KMS-11 (cell line): ENCODE measurements around the gene UBE2B.
A peak's percentile ranks its signal among the peaks of the same experiment; 100 is the strongest.

Experiments
- H2AFZ ChIP-seq: fragments of 200-600 bp; sonication (generic); 2 replicates; pipeline ENCODE4 v1.6.1; 2016; ENCODE audit warnings: antibody characterized with exemption, mixed run types, low read depth
- H3K27ac ChIP-seq: fragments of 200-600 bp; sonication (generic); 2 replicates; pipeline ENCODE4 v1.6.1; 2016; ENCODE audit warnings: mild to moderate bottlenecking, mixed run types
- H3K27me3 ChIP-seq: fragments of 200-600 bp; sonication (generic); 2 replicates; pipeline ENCODE4 v1.6.1; 2017; ENCODE audit warnings: mild to moderate bottlenecking, low read depth, mixed run types, moderate library complexity; ENCODE audit not compliant: insufficient read depth
- H3K36me3 ChIP-seq: fragments of 200-600 bp; sonication (generic); 2 replicates; pipeline ENCODE4 v1.6.1; 2017; ENCODE audit warnings: mild to moderate bottlenecking, mixed run types; ENCODE audit not compliant: insufficient read depth
- H3K4me1 ChIP-seq: fragments of 200-600 bp; sonication (generic); 2 replicates; pipeline ENCODE4 v1.6.1; 2016; ENCODE audit warnings: mild to moderate bottlenecking, low read depth, mixed run types; ENCODE audit not compliant: poor library complexity, severe bottlenecking
- H3K4me2 ChIP-seq: fragments of 200-600 bp; sonication (generic); 2 replicates; pipeline ENCODE4 v1.7.0; 2016; ENCODE audit warnings: mild to moderate bottlenecking, mixed run types
- H3K4me3 ChIP-seq: fragments of 200-600 bp; sonication (generic); IDR thresholded peaks from 2 replicates; pipeline ENCODE4 v1.6.1; 2017; ENCODE audit warnings: low read depth, low read length, mixed read lengths; ENCODE audit not compliant: insufficient read depth
- H3K79me2 ChIP-seq: fragments of 200-600 bp; sonication (generic); 2 replicates; pipeline ENCODE4 v1.6.1; 2016; ENCODE audit warnings: low read depth, mixed run types; ENCODE audit not compliant: insufficient read depth
- H3K9ac ChIP-seq: fragments of 200-600 bp; sonication (generic); 2 replicates; pipeline ENCODE4 v1.6.1; 2016; ENCODE audit warnings: mild to moderate bottlenecking, mixed run types
- H4K20me1 ChIP-seq: fragments of 200-600 bp; sonication (generic); 2 replicates; pipeline ENCODE4 v1.6.1; 2016; ENCODE audit warnings: mild to moderate bottlenecking, mixed run types; ENCODE audit not compliant: insufficient read depth
- TF ChIP-seq, protein P1 (sequence below): fragments of 200-600 bp; sonication (generic); conservative IDR thresholded peaks from 2 replicates; pipeline ENCODE4 v1.6.1; 2017; ENCODE audit warnings: low read depth, mild to moderate bottlenecking, antibody characterized with exemption, low read length, moderate library complexity, mixed read lengths

The UBE2B gene

DNA sequence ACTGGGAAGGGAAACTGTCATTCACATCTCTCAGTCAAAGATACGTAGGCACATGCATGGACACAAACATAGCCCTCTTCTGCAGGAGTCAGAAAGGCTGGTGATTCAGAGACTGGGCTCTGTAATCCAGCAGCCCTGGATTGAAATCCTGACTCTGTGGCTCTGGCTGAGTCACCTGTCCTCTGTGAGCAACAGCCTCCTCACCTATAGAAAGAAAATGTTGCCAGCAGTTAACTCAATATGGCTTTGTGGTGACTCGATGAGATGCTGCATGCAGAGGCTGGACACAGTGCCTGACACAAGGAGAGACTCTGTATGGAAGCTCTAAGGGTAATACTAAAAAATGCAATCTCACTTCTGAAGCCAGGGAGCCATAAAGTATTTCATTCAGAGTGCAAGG is 64.2 kb downstream of the UBE2B start:
- Histone ChIP-seq H3K27me3 (no peaks in the 10 kb centered on the region), H3K4me3 (no peak overlapping the region), H3K36me3 (no peaks in the 10 kb centered on the region), H3K9ac (peak overlapping the region; percentile 84), H3K27ac (peak overlapping the region; percentile 97), H3K79me2 (no peaks in the 10 kb centered on the region), H3K4me1 (peaks cover 80% of the 10 kb centered on the region), H4K20me1 (no peaks in the 10 kb centered on the region), H2AFZ (peak overlapping the region; percentile 52; the same call in 1 of the 2 replicates), H3K4me2 (peak overlapping the region; percentile 72)
- TF ChIP-seq, protein P1, sequence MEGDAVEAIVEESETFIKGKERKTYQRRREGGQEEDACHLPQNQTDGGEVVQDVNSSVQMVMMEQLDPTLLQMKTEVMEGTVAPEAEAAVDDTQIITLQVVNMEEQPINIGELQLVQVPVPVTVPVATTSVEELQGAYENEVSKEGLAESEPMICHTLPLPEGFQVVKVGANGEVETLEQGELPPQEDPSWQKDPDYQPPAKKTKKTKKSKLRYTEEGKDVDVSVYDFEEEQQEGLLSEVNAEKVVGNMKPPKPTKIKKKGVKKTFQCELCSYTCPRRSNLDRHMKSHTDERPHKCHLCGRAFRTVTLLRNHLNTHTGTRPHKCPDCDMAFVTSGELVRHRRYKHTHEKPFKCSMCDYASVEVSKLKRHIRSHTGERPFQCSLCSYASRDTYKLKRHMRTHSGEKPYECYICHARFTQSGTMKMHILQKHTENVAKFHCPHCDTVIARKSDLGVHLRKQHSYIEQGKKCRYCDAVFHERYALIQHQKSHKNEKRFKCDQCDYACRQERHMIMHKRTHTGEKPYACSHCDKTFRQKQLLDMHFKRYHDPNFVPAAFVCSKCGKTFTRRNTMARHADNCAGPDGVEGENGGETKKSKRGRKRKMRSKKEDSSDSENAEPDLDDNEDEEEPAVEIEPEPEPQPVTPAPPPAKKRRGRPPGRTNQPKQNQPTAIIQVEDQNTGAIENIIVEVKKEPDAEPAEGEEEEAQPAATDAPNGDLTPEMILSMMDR: no peak

- H3K9ac ChIP-seq: peak overlapping the region; percentile 84
- H2AFZ ChIP-seq: peak overlapping the region; percentile 52; the same call in 1 of the 2 replicates
- no peaks in the 10 kb centered on the region for H3K27me3 ChIP-seq
- peak overlapping the region; percentile 97 for H3K27ac ChIP-seq
- no peaks in the 10 kb centered on the region for H3K36me3 ChIP-seq
- peaks cover 68% of the 10 kb centered on the region for H3K4me1 ChIP-seq
- H3K4me3 ChIP-seq: no peak overlapping the region
- TF ChIP-seq, protein P1: no peak
- no peaks in the 10 kb centered on the region for H3K79me2 ChIP-seq
- no peaks in the 10 kb centered on the region for H4K20me1 ChIP-seq
- peak overlapping the region; percentile 72 for H3K4me2 ChIP-seq
Observed at GRCh38 chr5:134436523-134437339, 65.4 kb downstream of the UBE2B start.

GRCh38 chr5:134437340-134437846 is 66.0 kb downstream of the UBE2B start:
- Histone ChIP-seq H3K9ac (peak overlapping the region; percentile 84), H3K79me2 (no peaks in the 10 kb centered on the region), H3K27me3 (no peaks in the 10 kb centered on the region), H3K36me3 (no peaks in the 10 kb centered on the region), H3K4me3 (no peak overlapping the region), H3K4me1 (peaks cover 64% of the 10 kb centered on the region), H3K27ac (peak overlapping the region; percentile 97), H2AFZ (peak overlapping the region; percentile 19; the same call in 1 of the 2 replicates), H3K4me2 (peak overlapping the region; percentile 72), H4K20me1 (no peaks in the 10 kb centered on the region)
- TF ChIP-seq, protein P1: no peak

GRCh38 chr5:134437847-134438581 is 66.6 kb downstream of the UBE2B start:
- H3K27ac ChIP-seq: peak overlapping the region; percentile 97

More at GRCh38 chr5:134437847-134438581, 66.6 kb downstream of the UBE2B start:
- no peaks in the 10 kb centered on the region for H4K20me1 ChIP-seq
- H3K27me3 ChIP-seq: no peaks in the 10 kb centered on the region
- TF ChIP-seq, protein P1: no peak
- H3K36me3 ChIP-seq: no peaks in the 10 kb centered on the region
- H3K4me1 ChIP-seq: peaks cover 59% of the 10 kb centered on the region
- peak overlapping the region; percentile 19; the same call in 1 of the 2 replicates for H2AFZ ChIP-seq
- no peak overlapping the region for H3K4me3 ChIP-seq
- H3K79me2 ChIP-seq: no peaks in the 10 kb centered on the region
- H3K9ac ChIP-seq: peak overlapping the region; percentile 84
- peak overlapping the region; percentile 72 for H3K4me2 ChIP-seq
